Stimulated activated CD4-positive, alpha-beta T cell treated with anti-CD3 and anti-CD28 coated beads, Interleukin-2, amount 100 ng/mL, for 24 hours (primary cell): ENCODE measurements around the gene NME7.
"Not testable (repeated sequence)": the region's sequence is repeated elsewhere in the genome, so short reads cannot be mapped to it uniquely, and the experiment has no call there.

Experiments used
- DNase-seq, 2 donors: peaks; one replicate each; pipeline ENCODE4 v3.0.0-alpha.2; 2020

The NME7 gene

DNA sequence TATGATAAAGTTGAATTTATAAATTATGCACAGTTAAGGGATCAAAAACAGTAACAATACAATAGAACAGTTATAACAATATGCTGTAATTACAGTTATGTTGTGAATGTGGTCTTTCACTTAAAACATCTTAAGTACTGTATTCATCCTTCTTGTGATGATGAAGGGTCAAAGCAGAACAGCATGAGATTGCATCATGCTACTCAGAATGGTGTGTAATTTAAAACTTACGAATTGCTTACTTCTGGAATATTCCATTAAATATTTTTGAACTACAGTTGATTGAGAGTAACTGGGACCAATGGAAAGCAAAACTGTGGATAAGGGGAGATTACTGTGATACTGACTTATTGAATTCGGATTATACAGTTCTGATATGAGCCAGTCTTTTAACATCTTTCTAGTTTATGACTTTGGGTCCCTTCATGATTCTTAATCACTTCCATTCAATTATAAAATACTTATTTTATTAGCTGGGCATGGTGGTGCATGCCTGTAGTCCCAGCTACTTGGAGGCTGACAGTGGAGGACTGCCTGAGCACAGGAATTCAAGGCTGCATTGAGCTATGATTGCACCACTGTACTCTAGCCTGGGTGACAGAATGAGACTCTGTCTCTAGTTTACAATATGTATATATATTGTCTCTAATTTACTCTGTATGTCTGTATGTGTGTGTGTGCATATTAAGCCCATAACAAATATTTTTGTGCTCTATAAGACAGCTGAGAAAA is 217.9 kb downstream of the NME7 start:
- DNase-seq = no peak

DNA sequence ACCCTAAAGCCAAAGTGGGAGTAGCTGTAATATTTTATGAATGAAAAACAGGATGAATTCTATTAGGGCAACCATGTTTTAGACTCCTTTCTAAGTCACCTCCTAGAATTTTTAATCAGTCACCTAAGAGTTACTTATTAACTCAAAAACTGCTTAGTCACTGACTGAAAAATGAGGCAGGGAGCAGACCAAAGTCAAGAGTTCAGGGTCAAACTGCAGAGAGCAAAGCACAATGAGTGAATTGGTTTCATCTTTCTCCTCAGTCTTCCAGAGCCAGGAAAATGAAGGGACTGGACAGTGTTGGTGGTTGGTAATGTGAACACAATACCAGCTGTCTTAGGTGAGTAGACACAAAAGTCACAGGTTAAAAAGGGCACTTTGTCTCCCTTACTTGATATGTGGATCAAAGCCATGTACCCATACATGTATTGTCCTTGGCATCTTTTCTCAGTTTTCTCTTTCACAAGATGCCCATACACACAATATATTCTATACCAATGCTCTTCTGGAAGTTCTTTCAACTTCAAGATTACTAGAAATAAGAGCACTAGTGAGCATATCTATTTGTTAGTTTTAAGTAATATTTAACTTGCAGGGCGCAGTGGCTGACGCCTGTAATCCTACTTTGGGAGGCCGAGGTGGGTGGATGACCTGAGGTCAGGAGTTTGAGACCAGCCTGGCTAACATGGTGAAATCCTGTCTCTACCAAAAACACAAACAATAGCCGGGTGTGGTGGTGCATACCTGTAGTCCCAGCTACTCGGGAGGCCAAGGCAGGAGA is 218.9 kb downstream of the NME7 start:
- no peak for DNase-seq

GRCh38 chr1:169146576-169147214 is 220.9 kb downstream of the NME7 start:
- DNase-seq = no peak

DNA sequence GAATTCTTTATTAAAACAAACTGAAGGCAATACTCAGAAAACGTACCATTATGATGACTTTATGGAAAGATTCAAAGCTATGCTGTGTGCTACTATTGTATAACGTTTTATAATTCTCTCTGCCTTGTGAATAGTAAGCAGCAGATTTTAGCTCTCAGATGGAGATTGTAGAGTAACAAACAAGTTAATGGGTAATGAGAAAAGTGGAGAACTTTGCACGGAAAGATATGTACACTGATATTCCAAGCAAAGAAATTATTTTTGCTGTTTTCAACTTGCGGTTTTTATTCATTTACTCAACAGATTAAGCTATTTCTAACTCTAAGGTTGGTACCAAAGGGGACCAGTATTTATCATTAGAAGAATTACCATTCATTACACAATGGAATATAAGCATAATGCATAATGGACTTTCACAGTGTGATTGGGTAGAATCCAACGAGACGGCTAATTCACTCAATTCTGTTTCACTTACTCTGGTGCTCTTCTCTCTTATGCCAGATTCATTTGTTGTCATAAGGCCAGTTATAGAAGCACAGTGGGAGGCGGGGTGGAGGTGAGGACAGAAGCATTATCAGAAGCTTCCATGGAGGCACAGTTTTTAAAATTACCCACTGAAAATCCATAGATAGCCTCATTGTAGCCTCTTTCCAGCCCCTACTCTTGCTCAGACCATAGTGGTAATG is 222.5 kb downstream of the NME7 start:
- no peak for DNase-seq

- DNase-seq = no peak
These were observed 223.6 kb downstream of the NME7 start for GRCh38 chr1:169143984-169144383.

GRCh38 chr1:169143346-169143745 is 224.3 kb downstream of the NME7 start:
- no peak for DNase-seq

- DNase-seq = no peak
These were observed 225.5 kb downstream of the NME7 start for GRCh38 chr1:169142129-169142528.

DNA sequence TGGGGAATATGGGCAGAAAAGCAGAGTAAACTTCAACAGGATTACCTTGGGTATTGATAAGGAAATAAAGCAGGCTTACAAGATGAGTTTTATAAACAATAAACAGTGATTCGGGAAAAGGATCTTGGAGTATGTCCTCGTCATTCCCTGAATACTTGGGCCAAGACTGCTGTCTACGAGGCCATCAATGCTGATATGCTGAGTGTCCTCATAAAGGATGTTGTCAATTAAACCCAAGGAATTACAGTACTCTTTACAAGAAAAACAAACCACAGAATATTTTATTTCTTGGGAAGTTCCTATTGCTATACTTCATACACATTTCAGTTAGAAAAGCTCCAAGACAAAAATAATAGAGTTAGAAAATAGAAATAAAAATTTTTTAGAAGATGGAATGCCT is 226.2 kb downstream of the NME7 start:
- no peak for DNase-seq

DNA sequence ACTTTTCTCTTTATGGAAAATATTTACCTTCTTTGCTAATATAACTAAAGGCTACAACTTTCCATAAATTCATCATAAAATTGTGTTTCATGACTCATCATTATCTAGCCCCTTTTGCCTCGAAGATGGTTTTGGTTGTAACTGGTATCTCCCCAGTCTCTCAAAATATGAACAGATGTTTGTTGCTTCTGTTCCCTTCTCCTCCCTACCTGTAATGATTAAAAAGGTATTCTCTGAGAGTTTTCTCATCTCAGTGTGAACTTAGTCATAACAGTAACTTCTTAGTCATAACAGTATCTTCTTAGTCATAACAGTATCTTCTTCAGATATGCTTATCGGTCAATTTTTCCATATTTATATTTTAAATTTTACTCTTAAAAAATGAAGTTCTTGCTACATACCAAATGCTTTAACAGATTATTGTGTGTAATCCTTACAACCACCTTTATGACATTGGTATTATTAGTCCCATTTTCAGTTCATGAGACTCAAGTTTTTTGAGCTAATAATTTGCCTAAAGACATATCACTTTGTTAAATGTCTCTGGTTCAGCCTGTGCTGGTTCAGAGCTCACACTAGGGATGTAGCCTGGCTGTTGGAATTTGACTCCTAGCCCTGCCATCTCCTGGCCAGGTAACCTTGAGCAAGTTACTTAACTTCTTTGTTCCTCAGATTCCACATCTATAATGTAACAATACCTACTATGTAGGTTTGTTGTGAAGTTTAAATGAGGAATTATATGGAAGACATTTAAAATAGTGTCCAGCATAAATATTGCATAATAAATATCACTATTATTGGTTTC is 228.5 kb downstream of the NME7 start:
- no peak for DNase-seq

GRCh38 chr1:169137357-169137756 is 230.2 kb downstream of the NME7 start:
- DNase-seq = no peak

GRCh38 chr1:169133801-169134502 is 233.6 kb downstream of the NME7 start:
- no peak for DNase-seq

GRCh38 chr1:169133228-169133576 is 234.4 kb downstream of the NME7 start:
- DNase-seq = no peak

- DNase-seq = no peak
These were observed 234.9 kb downstream of the NME7 start for GRCh38 chr1:169132512-169133227.

- no peak for DNase-seq
These were observed 236.9 kb downstream of the NME7 start for GRCh38 chr1:169130683-169131082.

- DNase-seq = no peak
These were observed 238.3 kb downstream of the NME7 start for GRCh38 chr1:169129109-169129784.

- no peak for DNase-seq
These were observed 239.0 kb downstream of the NME7 start for GRCh38 chr1:169128562-169128961.

DNA sequence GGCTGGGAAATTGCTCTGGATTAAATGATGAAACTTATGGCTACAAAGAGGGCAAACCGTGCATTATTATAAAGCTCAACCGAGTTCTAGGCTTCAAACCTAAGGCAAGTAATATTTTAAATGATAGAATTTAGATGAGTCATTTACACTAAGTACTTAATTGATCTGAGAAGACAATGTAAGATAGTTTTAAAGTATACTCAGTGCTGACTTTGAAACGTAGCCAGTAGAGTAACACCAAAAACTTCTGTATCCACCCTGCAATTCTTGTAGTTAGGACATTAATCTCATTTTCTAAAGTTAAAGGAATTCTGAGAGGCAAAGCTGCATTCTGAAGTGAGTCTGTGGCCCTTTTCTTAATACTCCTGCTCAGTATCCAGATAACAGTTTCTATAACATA is 240.3 kb downstream of the NME7 start:
- no peak for DNase-seq

GRCh38 chr1:169126335-169126734 is 241.3 kb downstream of the NME7 start:
- no peak for DNase-seq

- DNase-seq = not testable (repeated sequence)
These were observed 242.0 kb downstream of the NME7 start for GRCh38 chr1:169125597-169125996.

DNA sequence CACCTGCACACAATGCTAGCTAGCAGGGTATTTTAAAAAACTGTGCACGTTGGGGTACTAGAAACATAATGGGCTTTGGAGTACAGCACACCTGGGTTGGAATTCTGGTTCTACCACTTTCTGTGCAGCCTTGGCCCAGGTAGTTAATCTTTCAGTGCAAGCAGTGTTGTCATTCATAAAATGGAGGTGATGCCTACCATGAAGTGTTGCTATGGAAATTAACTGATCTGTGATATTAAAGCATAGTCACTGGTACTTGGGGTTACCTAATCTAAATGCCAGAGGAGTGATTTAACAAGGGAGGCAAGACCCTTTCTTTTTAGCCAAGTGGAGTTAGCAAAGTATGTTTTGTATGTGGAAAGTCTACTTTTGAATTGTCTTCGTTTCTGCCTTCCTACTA is 243.1 kb downstream of the NME7 start:
- DNase-seq = no peak

- no peak for DNase-seq
These were observed 244.6 kb downstream of the NME7 start for GRCh38 chr1:169122976-169123375.
